ENCODE measurements around the gene PLCB3. TPM values are rescaled to one million over a fixed set of nuclear protein-coding genes. Genes with fewer than 3 reads are reported as not detected.

Gene PLCB3
- total and polyA plus RNA-seq, 2 of the 13 experiments (the other 11 are each of a cell fraction or from before 2014, with no cell fraction given): 7.5 to 13.8 TPM

GRCh38 chr11:64240435-64241240 is 10.7 kb upstream of the PLCB3 start, which contains the start of gene FKBP2 (continued):
- no peak for TF ChIP-seq ZNF660 (CRISPR knock-in tag; IDR thresholded peaks at IDR 0.05; ENCODE audit: borderline replicate concordance, low read depth)
- TF ChIP-seq HINFP (CRISPR knock-in tag; IDR thresholded peaks at IDR 0.05; ENCODE audit: low read depth): peak; percentile 27; the same call in 1 of the 2 replicates
- TF ChIP-seq ZFP62 (CRISPR knock-in tag; IDR thresholded peaks at IDR 0.05): no peak
- TF ChIP-seq ATF4 (CRISPR knock-in tag; IDR thresholded peaks at IDR 0.05): peak in 1 of 2 experiments; percentile 36; a peak in 1 of 4 replicates
- no peak for TF ChIP-seq ZNF383 (CRISPR knock-in tag; IDR thresholded peaks at IDR 0.05; ENCODE audit: borderline replicate concordance)
- TF ChIP-seq KDM4B (CRISPR knock-in tag; IDR thresholded peaks at IDR 0.05): no peak
- no peak for TF ChIP-seq SRSF4 (IDR thresholded peaks at IDR 0.05; ENCODE audit: low read depth, low read length, poor library complexity, severe bottlenecking)
- TF ChIP-seq CHCHD3 (CRISPR knock-in tag; IDR thresholded peaks at IDR 0.05): no peak
- peak; percentile 74 for TF ChIP-seq ASH2L (IDR thresholded peaks at IDR 0.05; ENCODE audit: insufficient read length, low read depth, low read length)
- TF ChIP-seq MLXIP (CRISPR knock-in tag; IDR thresholded peaks at IDR 0.05; ENCODE audit: borderline replicate concordance): no peak
- no peak; the same call in 1 of the 2 replicates for TF ChIP-seq ZNF546 (CRISPR knock-in tag; conservative IDR thresholded peaks at IDR 0.05)
- TF ChIP-seq ZFP36L2 (CRISPR knock-in tag; IDR thresholded peaks at IDR 0.05): no peak
- peak; percentile 95 for TF ChIP-seq FOXM1 (CRISPR knock-in tag; IDR thresholded peaks at IDR 0.05)
- TF ChIP-seq MXD4 (CRISPR knock-in tag; IDR thresholded peaks at IDR 0.05): no peak
